NCI-H128 (cell line): ENCODE measurements around the gene GJA1.
"Not testable (repeated sequence)": the region's sequence is repeated elsewhere in the genome, so short reads cannot be mapped to it uniquely, and the experiment has no call there.

Source experiments
- DNase-seq: peaks from one replicate; lab custom pipeline; 2025; ENCODE audit not compliant: unreplicated experiment; lab: John Stamatoyannopoulos, UW

The GJA1 gene

GRCh38 chr6:121436960-121437850 lies 1.8 kb downstream of the GJA1 start:
- no peak for DNase-seq

DNA sequence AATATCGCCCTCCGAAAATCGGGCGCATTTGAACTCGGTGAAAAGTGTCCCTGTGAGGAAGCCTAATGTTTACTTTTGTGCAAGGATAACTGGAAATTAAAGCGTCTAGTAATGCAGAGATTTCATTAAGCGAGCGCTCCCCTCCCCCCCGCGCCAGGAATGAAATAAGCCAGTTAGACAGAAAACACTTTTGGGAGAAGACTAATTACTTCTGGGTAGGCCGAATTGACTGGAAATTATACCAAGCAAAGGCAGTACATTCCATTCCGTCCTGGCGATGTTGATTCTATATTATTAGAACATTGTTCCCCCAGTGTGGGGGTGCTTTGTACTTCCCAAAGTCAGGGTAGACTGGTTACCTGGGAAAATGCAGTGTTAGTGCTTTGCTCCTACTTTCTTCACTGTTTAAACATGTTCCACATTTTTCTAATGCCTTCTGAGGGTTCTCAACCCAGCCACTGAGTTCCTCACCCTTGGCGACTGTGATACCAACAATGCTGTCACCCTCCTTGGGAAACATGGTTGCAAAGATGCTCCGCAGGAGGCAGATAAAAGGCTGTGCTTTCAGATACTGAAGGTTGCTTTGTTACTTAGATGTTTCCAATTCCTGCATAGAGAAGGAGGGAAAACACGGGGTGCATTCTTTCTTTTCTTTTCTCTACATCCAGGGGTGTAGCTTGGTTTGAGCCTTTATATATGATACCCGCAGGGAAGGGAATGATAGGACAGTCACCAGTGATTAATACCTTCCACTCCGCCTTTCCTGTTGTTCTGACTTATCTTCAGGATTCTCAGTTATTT lies 2.6 kb downstream of the GJA1 start:
- no peak for DNase-seq

- DNase-seq, result no peak
Measured at GRCh38 chr6:121438869-121439268, 3.4 kb downstream of the GJA1 start.

DNA sequence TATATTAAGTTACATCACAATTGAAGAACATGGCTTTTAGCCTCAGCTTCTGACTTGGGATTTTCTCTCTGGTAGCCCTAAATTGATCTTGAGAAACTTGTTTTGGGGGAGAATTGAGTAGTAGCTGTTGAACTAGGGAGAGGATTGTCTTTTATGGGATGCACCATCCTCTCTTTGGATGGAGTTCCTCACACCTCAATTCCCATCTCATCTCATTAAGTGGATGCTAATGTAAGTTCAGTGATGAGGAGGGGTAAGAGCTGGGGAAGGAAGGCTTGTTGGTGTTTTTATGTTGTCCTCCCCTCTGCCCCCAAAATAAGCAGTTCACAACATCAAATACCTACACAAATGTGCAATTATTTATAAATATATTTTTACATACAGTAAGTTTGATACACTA lies 4.0 kb downstream of the GJA1 start:
- no peak for DNase-seq

DNA sequence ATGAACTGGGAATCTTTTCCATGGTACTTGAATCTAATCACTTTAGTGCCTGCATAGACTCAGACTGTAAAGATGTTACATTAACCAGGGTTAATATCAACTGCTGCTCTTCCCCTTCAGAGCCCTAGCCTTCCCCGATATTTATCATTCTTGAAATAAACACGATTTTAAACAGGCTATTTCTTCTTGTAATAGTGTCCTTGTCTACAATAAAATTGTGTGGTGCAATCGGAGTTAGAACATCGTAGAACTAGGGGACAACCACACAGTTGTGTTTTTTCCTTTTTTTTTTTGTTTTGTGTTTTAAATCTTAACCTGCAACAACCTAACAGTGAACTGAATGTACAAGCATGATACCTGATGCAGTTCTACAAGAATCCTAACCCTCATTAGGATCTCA lies 4.5 kb downstream of the GJA1 start:
- no peak for DNase-seq

DNA sequence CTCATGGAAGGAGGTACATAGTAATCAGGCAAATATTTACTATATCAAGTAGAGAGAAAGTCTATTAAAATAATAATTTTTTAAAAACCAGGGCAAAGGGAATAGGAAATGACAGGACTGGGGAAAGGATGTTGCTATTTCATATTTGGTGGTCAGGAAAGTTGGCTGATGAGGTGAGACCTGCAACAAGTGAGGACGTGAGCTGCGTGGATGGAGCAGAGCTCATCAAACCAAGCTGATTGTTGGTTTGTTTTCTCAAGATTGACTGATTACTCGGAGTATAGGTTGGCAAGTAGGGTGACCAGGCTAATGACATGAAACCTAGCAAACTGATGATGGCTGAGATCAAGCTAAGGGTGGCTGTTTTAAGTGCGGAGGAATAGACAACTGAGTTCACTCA lies 6.0 kb downstream of the GJA1 start:
- DNase-seq, result no peak

- no peak for DNase-seq
Measured at GRCh38 chr6:121442576-121442975, 7.1 kb downstream of the GJA1 start.

- DNase-seq, result no peak
Measured at GRCh38 chr6:121443971-121444541, 8.6 kb downstream of the GJA1 start.

GRCh38 chr6:121446705-121447104 lies 11.3 kb downstream of the GJA1 start:
- DNase-seq, result not testable (repeated sequence)

GRCh38 chr6:121447746-121448145 lies 12.3 kb downstream of the GJA1 start:
- DNase-seq, result not testable (repeated sequence)

- DNase-seq, result not testable (repeated sequence)
Measured at GRCh38 chr6:121448528-121448927, 13.1 kb downstream of the GJA1 start.

- DNase-seq, result no peak
Measured at GRCh38 chr6:121449331-121449730, 13.9 kb downstream of the GJA1 start.

DNA sequence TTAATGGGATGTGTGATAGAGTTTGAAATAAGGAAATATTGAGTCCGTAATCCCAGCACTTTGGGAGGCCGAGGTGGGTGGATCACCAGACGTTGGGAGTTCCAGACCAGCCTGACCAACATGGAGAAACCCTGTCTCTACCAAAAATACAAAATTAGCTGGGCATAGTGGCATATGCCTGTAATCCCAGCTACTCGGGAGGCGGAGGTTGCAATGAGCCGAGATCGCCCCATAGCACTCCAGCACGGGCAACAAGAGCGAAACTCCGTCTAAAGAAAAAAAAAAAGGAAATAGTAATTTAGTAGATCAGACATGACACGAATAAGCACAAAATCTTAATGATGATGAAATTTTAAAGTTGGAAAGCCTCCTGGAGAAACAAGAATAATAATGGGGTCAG lies 14.8 kb downstream of the GJA1 start:
- DNase-seq, result no peak

DNA sequence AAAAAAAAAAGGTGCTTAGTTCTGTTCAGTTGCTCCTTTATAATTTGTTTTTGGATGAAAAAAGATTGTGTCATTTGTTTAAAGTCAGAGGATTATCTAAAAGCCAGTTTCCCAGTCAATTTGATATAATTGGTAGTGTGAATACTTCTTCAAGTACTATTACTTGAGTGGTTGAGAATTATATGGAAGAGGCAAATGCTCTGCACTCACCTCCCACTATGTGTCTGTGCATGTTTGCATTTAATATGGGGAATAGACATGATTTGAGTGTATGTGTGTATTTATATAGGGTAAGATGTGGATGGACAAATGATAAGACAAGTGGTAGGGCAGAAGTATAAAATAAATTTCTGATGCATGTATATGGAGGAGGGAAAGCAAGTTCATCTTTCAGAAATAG lies 15.8 kb downstream of the GJA1 start:
- DNase-seq, result no peak

- DNase-seq, result no peak
Measured at GRCh38 chr6:121453191-121453590, 17.7 kb downstream of the GJA1 start.

GRCh38 chr6:121460170-121460569 lies 24.7 kb downstream of the GJA1 start:
- no peak for DNase-seq

GRCh38 chr6:121463087-121463486 lies 27.6 kb downstream of the GJA1 start:
- no peak for DNase-seq

- no peak for DNase-seq
Measured at GRCh38 chr6:121465101-121465500, 29.7 kb downstream of the GJA1 start.

DNA sequence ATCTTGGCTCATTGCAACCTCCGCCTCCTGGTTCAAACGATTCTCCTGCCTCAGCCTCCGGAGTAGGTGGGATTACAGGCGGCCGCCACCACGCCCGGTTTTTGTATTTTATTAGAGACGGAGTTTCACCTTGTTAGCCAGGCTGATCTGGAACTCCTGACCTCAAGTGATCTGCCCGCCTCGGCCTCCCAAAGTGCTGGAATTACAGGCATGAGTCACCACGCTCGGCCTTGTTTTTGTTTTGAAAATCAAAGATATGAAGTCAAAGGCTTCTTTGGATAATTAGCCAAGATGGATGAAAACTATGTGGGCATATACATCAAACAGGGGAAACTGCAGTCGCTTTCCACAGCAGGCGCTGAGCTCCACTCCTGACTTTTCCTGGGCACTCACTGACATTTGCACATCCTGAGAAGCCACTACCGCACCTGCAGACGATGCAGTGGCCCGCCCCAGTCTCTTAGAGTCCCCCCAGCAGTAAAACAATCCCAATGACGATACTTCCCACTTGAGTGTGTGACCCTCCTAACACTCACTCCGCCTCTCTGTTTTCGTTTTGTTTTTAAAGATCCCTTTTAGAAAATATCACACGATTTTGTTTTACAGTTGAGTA lies 44.1 kb downstream of the GJA1 start:
- no peak for DNase-seq

GRCh38 chr6:121480099-121480713 lies 44.8 kb downstream of the GJA1 start:
- DNase-seq, result no peak
